Measurements from ENCODE around the gene EHBP1L1.

The EHBP1L1 gene

GRCh38 chr11:65599955-65600246 is 24.0 kb downstream of the EHBP1L1 start:
- DNase-seq (no peak), ATAC-seq (ENCODE audit: insufficient read depth, low read depth) (no peak)
- Histone ChIP-seq H3K4me1 (ENCODE audit: insufficient read depth, low read length) (no peaks in the 10 kb centered on the region), H3K4me2 (ENCODE audit: insufficient read depth, low read length) (no peak overlapping the region), H3K4me3 (ENCODE audit: low read depth in 1 of 2, low read length in 2 of 2) (no peak overlapping the region), H3K27ac (ENCODE audit: low read length) (no peak overlapping the region), H4K20me1 (ENCODE audit: insufficient read depth, low read length) (no peaks in the 10 kb centered on the region; the same call in 1 of the 2 replicates), H2AFZ (ENCODE audit: low read depth, low read length) (no peak overlapping the region), H3K79me2 (ENCODE audit: insufficient read depth, low read length) (no peaks in the 10 kb centered on the region), H3K9me3 (ENCODE audit: insufficient read depth, low read length, severe bottlenecking) (no peaks in the 10 kb centered on the region), H3K27me3 (ENCODE audit: insufficient read depth, low read length, poor library complexity) (no peaks in the 10 kb centered on the region), H3K9ac (ENCODE audit: low read depth, low read length) (no peak overlapping the region), H3K36me3 (ENCODE audit: insufficient read depth, low read length) (peaks cover 37% of the 10 kb centered on the region)
- no peak for TF ChIP-seq EZH2 (IDR thresholded peaks at IDR 0.05; ENCODE audit: borderline replicate concordance, low read depth, low read length, severe bottlenecking)
- TF ChIP-seq, protein P1, sequence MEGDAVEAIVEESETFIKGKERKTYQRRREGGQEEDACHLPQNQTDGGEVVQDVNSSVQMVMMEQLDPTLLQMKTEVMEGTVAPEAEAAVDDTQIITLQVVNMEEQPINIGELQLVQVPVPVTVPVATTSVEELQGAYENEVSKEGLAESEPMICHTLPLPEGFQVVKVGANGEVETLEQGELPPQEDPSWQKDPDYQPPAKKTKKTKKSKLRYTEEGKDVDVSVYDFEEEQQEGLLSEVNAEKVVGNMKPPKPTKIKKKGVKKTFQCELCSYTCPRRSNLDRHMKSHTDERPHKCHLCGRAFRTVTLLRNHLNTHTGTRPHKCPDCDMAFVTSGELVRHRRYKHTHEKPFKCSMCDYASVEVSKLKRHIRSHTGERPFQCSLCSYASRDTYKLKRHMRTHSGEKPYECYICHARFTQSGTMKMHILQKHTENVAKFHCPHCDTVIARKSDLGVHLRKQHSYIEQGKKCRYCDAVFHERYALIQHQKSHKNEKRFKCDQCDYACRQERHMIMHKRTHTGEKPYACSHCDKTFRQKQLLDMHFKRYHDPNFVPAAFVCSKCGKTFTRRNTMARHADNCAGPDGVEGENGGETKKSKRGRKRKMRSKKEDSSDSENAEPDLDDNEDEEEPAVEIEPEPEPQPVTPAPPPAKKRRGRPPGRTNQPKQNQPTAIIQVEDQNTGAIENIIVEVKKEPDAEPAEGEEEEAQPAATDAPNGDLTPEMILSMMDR (IDR thresholded peaks at IDR 0.05; ENCODE audit: borderline replicate concordance, extremely low read depth, low read length, poor library complexity, severe bottlenecking): no peak

DNA sequence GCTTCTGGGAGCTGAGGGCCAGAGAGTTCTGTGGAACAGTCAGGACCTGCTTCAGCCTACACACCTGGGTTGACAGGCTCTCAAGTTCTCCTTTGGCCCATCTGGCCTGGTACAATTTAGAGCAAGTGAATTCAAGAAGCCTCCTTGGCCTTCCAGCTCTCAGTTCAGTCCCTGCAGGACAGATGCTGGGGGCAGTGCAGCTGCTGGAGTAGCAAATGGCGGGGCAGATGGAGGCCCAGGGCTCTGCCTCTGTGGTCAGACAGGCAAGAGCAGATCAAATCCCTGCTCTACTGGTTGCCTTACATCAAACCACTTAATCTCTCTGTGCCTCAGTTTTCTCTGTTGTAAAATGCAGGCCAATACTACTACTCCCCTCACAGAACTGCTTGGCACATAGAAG is 28.4 kb downstream of the EHBP1L1 start:
- no peaks in the 10 kb centered on the region for H3K4me1 ChIP-seq (ENCODE audit: insufficient read depth, low read length)
- H3K79me2 ChIP-seq (ENCODE audit: insufficient read depth, low read length): peaks cover 4% of the 10 kb centered on the region
- H3K27ac ChIP-seq (ENCODE audit: low read length): no peak overlapping the region
- H3K9ac ChIP-seq (ENCODE audit: low read depth, low read length): no peak overlapping the region
- ATAC-seq (ENCODE audit: insufficient read depth, low read depth): no peak
- H2AFZ ChIP-seq (ENCODE audit: low read depth, low read length): no peak overlapping the region
- peaks cover 7% of the 10 kb centered on the region; the same call in 1 of the 2 replicates for H4K20me1 ChIP-seq (ENCODE audit: insufficient read depth, low read length)
- peaks cover 57% of the 10 kb centered on the region for H3K36me3 ChIP-seq (ENCODE audit: insufficient read depth, low read length)
- no peaks in the 10 kb centered on the region for H3K27me3 ChIP-seq (ENCODE audit: insufficient read depth, low read length, poor library complexity)
- no peak for DNase-seq
- no peak overlapping the region for H3K4me2 ChIP-seq (ENCODE audit: insufficient read depth, low read length)
- H3K9me3 ChIP-seq (ENCODE audit: insufficient read depth, low read length, severe bottlenecking): no peaks in the 10 kb centered on the region
- TF ChIP-seq, protein P1 (IDR thresholded peaks at IDR 0.05; ENCODE audit: borderline replicate concordance, extremely low read depth, low read length, poor library complexity, severe bottlenecking): no peak
- TF ChIP-seq EZH2 (IDR thresholded peaks at IDR 0.05; ENCODE audit: borderline replicate concordance, low read depth, low read length, severe bottlenecking): no peak
- H3K4me3 ChIP-seq (ENCODE audit: low read depth in 1 of 2, low read length in 2 of 2): no peak overlapping the region

GRCh38 chr11:65606876-65607613 is 31.2 kb downstream of the EHBP1L1 start:
- Histone ChIP-seq H3K9ac (ENCODE audit: low read depth, low read length) (no peak overlapping the region), H3K4me1 (ENCODE audit: insufficient read depth, low read length) (peaks cover 18% of the 10 kb centered on the region), H3K27me3 (ENCODE audit: insufficient read depth, low read length, poor library complexity) (no peaks in the 10 kb centered on the region), H3K9me3 (ENCODE audit: insufficient read depth, low read length, severe bottlenecking) (no peaks in the 10 kb centered on the region), H3K4me2 (ENCODE audit: insufficient read depth, low read length) (no peak overlapping the region), H3K27ac (ENCODE audit: low read length) (no peak overlapping the region), H2AFZ (ENCODE audit: low read depth, low read length) (no peak overlapping the region), H3K79me2 (ENCODE audit: insufficient read depth, low read length) (peaks cover 30% of the 10 kb centered on the region), H4K20me1 (ENCODE audit: insufficient read depth, low read length) (peaks cover 20% of the 10 kb centered on the region), H3K36me3 (ENCODE audit: insufficient read depth, low read length) (peaks cover 80% of the 10 kb centered on the region), H3K4me3 (ENCODE audit: low read depth in 1 of 2, low read length in 2 of 2) (no peak overlapping the region)
- DNase-seq (peak; percentile 34), ATAC-seq (ENCODE audit: insufficient read depth, low read depth) (peak; percentile 64)
- TF ChIP-seq, protein P1 (IDR thresholded peaks at IDR 0.05; ENCODE audit: borderline replicate concordance, extremely low read depth, low read length, poor library complexity, severe bottlenecking): no peak
- TF ChIP-seq EZH2 (IDR thresholded peaks at IDR 0.05; ENCODE audit: borderline replicate concordance, low read depth, low read length, severe bottlenecking): no peak

Data from DND-41 (cell line).